HG03520 (cell line): ENCODE data around the gene ZNF573.

Experiments
- ATAC-seq: cut with Tn5 transposase; IDR thresholded peaks from one replicate; pipeline ENCODE4 v1.9.1; 2021; ENCODE audit warnings: mild to moderate bottlenecking, moderate library complexity; ENCODE audit not compliant: unreplicated experiment

ZNF573 gene

GRCh38 chr19:37695144-37695899, 84.1 kb downstream of the ZNF573 start:
- no peak for ATAC-seq

GRCh38 chr19:37692956-37693620, 86.3 kb downstream of the ZNF573 start:
- no peak for ATAC-seq

GRCh38 chr19:37691881-37692504, 87.4 kb downstream of the ZNF573 start:
- no peak for ATAC-seq
